ENCODE results near the gene ITGA2B.
A peak's percentile ranks its signal among the peaks of the same experiment; 100 is the strongest.
"Not testable (repeated sequence)": the region's sequence is repeated elsewhere in the genome, so short reads cannot be mapped to it uniquely, and the experiment has no call there.

ITGA2B gene

GRCh38 chr17:44368391-44369243, 20.8 kb downstream of the ITGA2B start:
- not testable (repeated sequence) for DNase-seq

DNA sequence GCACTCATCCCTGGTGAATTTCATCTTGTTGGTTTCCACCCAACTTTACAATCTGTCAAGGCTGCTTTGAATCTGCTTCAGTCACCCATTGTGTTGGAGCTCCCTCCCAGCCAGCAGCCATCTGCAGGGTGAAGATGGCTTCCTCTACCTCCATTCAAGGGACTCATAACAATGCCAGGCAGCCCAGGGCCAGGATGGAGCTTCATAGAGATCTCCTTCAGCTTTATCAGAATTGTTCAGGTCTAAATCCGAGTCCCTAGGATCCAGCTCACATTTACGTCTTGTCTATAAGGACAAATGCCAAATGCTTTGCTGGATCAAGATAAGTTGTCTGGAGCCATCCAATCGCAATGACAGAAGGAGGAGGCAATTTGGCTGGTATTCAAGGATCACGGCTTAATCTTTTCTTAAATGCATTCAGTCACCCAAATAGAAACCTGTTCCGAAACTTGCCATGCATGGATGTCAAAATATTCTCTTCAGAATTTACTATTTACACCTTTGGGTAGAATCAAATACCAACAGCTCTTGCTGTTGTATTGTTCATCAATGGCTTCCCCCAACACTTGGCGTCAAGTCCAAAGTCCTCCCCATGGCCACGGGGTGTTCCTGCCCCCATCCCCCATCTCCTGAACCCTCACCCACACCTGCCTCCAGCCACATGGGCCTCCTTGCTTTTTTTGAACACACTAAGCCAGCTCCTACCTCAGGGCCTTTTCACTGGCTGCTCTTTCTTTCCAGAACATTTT, 22.0 kb downstream of the ITGA2B start:
- DNase-seq = no peak

DNA sequence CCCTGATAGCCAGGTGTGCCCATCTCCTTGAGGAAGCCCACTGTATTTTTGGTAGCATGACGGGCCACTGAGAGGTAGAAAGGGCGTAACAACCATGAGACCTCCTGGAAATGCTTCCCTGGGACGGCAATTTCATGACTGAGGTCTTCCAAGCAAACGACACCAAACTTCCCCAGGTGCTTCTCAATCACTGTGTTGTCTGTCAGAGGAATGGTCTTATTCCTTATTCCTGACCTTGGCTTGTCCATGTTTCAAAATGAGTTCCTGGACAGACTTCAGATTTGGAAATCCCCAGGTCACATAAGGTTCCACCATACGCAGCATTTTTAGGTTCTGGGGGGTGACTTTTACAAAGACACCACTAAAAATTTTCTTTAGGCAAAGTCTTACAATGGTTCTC, 24.4 kb downstream of the ITGA2B start:
- not testable (repeated sequence) for DNase-seq

DNA sequence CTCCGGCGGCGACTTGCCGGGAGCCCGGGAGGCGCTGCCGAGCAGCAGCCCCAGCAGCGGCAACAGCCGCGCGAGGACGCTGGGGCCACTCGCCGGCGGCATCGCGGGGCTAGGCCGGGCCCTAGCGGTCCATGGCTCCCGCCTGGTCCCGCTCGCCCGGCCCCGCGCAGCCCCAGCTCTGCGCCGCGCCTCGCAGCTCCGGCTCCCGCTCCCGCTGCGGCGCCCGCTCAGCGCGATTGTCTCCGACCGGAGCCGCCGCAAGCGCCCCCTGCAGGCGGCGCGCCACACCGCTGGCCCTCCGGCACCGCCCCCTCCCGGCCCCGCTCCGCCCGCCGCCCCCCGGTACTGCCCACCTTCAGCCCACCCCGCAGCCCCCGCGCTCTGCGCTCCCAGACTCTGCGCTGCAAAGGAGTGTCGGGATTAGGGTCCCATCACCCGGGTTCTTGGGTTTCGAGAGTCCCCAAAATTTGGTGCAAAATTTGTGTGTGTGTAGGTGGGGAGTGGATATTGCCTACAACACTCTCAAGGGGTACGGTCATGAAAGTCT, 25.8 kb downstream of the ITGA2B start, which contains the start of gene FAM171A2:
FAM171A2 (minus strand) TSS at position 241 of the 547 bp plus-strand sequence; CDS start at position 102, 139 bp downstream.
- DNase-seq = peak; percentile 71

- peak; percentile 35 for DNase-seq
Measured at GRCh38 chr17:44362949-44363612, 26.4 kb downstream of the ITGA2B start.

DNA sequence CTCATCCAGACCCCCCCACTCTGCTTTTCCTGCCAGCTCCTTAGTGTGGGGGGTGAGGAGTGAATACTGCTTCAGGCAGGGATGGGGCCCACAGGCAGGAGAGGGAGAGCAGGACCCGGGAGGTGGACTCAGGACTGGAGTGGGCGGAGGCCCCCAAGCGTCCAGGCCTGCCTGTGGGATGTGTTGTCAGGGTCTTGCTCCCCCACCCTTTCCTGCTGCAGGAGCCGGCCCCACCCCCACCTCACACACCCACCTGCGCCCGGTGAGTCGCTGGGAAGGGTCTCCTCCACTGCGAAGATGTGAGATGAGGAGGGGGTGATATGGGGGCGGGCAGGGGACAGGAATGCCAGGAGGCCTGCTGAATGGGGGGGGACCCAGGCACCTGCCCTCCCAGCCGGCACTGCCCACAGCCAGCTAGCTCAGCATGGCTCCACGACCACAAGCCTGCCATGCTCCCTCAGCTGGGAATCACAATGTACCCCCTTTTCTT, 26.9 kb downstream of the ITGA2B start:
- DNase-seq = no peak

- peak; percentile 22 for DNase-seq
Measured at GRCh38 chr17:44361292-44362260, 27.9 kb downstream of the ITGA2B start.

- no peak for DNase-seq
Measured at GRCh38 chr17:44360826-44361225, 28.6 kb downstream of the ITGA2B start.

GRCh38 chr17:44360144-44360533, 29.3 kb downstream of the ITGA2B start:
- DNase-seq = no peak

GRCh38 chr17:44359458-44360143, 29.8 kb downstream of the ITGA2B start:
- DNase-seq = no peak

GRCh38 chr17:44359006-44359405, 30.4 kb downstream of the ITGA2B start:
- DNase-seq = no peak

DNA sequence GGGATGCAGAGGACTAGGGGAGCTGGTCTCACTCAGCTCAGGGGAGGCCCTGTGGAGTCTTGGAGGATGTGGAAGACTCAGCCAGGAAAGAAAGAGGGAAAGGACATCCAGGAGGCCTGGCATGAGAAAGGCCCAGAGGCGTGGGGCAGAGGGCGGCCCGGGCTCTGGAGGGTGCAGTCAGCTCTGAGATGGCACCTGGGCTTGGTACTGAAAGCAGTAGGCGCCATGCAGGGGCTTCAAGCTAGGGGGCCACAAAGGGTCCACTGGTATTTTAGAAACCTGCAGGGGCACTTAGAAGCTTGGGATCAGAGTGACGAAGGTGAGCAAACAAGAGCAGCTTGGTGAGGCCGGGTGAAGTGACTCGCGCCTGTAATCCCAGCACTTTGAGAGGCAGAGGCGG, 31.4 kb downstream of the ITGA2B start:
- DNase-seq = no peak

GRCh38 chr17:44356241-44356640, 33.2 kb downstream of the ITGA2B start:
- DNase-seq = no peak

DNA sequence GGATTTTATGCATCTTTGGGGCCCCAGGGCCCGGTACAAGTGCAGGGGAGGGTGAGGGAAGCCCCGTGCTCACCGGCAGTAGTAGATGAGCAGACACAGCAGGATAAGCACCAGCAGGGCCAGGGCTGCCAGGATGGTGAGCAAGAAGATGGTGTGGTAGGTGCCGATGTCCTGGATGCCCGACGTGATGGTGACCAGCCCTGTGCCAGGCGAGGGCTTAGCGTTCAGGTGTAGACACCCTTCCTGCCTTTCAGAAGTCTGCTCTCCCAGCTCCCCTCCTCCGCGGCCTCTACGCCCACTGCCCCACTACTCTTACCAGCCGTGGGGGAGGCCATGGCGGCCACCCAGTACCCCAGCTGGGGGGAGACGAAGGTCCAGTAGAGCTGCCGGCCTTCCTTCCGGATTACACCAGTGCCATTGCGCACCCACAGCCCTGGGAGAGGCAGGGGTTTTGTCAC, 33.8 kb downstream of the ITGA2B start:
- DNase-seq = no peak

- no peak for DNase-seq
Measured at GRCh38 chr17:44354582-44355561, 34.6 kb downstream of the ITGA2B start.

- no peak for DNase-seq
Measured at GRCh38 chr17:44353672-44354331, 35.6 kb downstream of the ITGA2B start.

DNA sequence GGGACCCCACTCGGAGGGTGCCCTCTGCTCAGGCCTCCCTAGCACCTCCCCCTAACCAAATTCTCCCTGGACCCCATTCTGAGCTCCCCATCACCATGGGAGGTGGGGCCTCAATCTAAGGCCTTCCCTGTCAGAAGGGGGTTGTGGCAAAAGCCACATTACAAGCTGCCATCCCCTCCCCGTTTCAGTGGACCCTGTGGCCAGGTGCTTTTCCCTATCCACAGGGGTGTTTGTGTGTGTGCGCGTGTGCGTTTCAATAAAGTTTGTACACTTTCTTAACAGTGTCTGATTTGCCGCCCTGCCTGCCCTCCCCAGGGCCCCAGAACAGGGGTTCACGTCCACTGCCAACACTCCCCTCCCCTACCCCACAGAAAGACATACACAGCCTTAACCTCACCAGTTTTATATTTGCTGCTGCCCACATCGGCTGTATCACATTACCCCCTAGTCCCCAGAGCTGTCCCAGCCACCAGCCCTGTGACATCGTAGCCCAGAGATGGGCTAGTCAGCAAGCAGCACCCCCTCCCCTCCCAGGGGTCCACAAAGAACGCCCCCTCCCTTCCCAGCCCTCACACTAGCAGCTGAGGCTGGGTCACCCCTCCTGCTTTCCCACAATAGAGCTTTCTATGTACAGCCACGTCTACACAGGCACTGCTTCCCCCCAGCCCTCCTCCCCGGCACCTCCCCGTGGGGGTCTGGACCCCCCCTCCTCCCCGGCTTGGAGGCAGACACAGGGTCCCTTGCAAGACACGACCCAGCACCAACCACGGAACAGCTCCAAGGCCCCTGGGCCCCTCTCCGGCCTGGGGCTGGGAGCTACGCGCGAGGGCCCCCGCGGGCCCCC, 36.4 kb downstream of the ITGA2B start:
- no peak for DNase-seq
